HG03103 (cell line): ENCODE data around the gene DCAF8.

Experiments
- ATAC-seq: cut with Tn5 transposase; IDR thresholded peaks from one replicate; pipeline ENCODE4 v1.9.1; 2021; ENCODE audit warnings: low read depth; ENCODE audit not compliant: unreplicated experiment

DCAF8 gene

DNA sequence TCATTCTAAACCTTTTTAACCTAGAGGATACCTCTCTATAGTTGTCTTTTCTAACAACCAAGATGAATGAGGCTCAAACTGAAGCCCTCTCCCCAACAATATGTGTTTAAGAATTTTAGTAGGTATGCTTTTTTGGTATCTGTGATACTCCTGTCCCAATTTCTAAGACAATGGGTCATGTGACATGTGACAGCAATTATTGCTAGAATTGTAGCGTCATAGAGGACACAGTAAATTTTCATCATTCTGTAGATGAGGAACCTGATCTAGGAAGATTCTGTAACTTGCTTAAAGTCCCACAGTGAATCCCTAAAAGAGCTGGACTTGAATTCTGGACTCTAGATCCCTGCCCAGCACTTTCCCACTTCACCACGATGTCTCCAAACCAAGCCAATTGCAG, 83.6 kb downstream of the DCAF8 start:
- ATAC-seq, result no peak

DNA sequence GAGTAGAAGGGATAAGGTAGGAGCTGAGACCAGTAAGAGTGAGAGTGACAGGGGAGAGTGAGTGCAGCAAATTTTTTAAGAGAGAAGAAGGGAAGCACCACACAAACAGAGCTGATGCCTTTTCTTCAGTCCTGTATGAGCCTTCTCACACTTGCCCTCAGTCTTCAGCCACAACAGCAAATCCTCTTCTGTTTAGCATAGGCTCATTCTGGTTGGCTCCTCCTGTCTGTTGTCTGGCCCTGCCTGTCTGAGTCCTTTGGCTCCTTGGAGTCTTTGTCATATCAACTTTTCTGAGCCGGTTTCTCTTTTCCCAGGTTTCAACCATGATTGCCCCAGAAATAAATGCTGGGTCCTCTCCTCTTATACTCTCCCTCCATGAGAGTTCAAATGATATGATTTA, 84.7 kb downstream of the DCAF8 start:
- no peak for ATAC-seq

DNA sequence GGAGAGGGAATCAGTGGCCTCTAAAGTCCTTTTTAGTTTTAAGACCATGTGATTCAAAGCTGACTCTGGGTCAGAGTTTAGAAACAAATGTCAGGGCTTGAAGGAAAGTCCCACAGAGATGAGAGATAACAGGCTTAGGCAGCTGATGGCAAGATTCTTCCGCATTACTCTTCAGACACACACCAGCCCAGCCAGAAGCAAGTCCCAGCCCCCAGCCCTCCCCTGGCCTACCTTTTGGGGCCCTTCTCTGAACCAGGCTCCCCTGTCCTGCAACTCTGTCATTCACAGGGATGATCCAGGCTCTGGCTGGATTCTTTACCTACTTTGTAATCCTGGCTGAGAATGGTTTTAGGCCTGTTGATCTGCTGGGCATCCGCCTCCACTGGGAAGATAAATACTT, 85.1 kb downstream of the DCAF8 start:
- ATAC-seq, result no peak

DNA sequence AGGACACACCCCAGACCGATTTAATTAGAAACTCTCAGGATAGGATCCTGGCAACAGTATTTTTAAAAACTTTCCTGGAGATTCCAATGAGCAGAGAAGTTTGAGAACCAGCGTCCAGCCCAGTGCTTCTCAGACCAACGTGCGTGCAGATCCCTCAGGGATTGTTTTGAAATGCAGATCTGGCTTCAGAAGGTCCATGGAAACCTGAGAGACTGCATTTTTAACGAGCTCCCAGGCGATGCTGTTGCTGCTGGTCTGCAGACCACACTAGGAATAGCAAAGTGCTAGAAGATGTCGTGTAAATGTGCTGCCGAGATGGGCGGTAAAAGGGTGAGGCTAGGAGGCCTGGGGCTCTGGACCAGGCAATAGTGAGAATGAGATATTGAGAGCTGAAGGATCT, 90.4 kb downstream of the DCAF8 start:
- no peak for ATAC-seq

DNA sequence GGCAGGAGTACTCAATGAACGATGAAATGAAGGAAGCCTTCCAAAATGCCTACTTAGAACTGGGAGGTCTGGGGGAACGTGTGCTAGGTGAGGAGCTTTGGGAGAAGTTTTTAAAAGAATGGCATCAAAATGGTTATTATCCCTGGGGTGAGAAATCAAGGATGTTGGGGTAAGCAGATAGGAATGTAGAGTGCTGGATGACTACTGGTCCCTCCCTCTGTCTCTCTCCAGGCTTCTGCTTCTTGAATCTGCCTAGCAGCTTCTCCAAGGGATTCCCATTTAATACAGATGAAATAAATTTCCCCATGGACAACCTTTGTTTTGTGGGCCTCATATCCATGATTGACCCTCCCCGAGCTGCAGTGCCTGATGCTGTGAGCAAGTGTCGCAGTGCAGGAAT, 91.0 kb downstream of the DCAF8 start:
- no peak for ATAC-seq

DNA sequence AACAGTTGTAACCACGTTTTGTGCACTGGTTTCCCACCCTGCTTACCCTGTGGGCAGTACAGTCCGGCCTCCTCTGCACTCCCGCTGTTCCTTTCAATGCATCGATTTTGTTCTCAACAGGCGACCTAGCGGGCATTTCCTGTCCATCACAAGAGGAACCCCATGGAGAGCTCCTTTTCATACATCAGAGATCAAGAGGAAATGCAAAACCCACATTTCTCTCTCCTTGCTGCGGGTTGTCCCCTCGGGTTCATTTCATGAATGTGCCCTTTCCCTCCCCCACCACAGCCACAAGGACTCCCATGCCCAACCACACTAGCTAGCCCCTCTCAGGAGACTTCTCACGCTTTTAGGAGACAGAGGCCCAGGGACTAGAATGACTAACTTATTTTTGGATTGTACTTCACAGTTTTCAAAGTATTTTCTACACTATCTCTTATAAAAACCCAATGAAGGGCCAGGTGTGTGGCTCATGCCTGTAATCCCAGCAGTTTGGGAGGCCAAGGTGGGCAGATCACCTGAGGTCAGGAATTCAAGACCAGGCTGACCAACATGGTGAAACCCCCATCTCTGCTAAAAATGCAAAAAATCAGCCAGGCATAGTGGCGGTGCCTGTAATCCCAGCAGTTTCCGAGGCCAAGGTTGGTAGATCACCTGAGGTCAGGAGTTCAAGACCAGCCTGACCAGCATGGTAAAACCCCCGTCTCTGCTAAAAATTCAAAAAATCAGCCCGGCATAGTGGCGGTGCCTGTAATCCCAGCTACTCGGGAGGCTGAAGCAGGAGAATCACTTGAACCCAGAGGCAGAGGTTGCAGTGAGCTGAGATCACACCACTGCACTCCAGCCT, 92.6 kb downstream of the DCAF8 start:
- ATAC-seq, result no peak

DNA sequence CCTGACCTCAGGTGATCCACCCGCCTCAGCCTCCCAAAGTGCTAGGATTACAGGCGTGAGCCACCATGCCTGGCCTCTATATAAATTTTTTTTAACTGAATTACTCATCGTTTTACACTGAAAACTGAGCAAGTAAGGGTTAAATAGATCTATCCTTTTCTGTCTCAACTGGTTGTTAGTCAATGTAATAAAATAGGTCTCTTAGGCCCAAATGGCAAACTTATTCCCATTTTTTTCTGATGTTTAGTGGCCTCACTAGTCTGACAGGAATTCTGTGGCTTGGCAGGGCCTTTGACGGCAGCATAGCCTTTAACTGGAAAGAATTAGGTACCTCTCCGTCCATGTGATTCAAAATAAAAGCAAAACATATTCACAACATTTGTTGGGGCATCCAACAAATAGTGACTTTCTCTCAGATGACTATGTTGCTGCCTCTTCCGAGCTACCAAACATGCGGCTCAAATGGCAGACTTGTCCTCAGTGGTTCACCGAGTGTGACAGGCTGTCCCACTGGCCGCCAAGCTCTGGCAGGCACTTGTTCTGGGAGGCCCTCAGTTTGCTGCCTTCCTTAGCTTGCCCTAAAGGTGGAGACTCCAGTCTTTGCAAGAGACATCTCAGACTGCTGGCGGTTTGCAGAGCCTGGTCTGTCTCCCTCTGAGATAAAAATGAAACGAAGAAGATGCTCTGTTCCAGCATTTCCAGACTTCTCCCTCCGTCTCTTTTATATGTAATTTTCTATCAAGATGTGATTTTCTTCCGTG, 93.6 kb downstream of the DCAF8 start:
- ATAC-seq, result no peak

DNA sequence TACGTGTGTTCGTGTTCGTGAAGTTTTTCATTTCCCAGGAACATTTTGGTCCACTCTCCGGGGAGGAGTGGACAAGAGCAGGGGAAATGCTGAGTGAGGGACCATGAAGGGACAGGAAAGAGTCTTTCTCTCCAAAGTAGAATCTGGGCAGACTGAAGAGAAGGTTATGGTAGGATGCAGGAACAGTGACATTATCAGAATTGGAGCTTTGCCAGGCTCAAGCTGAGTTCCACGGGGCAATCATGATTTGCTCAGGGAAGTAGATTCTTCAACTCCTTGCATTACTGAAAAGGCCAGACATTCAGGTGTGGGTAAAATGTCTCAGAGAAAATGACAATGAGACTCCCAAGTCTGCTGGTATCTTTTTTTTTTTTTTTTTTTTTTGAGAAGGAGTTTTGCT, 94.3 kb downstream of the DCAF8 start:
- no peak for ATAC-seq

DNA sequence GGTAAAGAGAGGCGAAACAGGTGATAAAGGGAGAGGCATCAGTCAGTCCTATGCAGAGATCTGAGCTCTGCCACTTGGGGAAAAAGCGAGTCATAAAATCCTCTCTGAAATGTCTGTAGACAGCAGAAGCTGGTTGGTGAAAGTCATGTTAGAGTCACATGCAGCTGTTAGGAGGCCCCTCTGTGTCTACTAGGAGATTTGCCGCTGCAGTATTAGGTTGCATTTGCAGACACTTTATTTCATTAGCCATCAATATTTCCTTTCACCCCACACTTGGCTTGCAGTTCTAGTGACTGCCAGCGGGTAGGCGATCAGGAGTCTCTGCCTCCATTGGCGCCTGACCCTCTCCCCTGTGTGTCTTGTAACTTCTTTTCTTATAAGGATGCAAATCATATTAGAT, 94.8 kb downstream of the DCAF8 start:
- ATAC-seq, result no peak

DNA sequence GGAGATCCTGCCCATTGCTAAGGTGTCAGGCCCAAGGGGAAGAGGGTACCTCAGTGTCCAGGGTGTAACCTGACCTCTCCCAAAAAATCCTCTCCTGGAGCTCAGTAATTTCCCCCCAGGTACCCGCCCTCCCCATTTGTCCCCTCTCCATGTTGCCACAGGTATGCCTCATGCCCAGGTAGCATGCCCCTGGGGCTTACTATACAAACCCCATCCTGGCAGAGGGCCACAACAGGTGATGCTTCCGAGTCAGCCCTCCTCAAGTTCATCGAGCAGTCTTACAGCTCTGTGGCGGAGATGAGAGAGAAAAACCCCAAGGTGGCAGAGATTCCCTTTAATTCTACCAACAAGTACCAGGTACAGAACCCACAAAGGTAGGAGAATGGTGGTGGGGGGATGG, 95.3 kb downstream of the DCAF8 start:
- no peak for ATAC-seq

DNA sequence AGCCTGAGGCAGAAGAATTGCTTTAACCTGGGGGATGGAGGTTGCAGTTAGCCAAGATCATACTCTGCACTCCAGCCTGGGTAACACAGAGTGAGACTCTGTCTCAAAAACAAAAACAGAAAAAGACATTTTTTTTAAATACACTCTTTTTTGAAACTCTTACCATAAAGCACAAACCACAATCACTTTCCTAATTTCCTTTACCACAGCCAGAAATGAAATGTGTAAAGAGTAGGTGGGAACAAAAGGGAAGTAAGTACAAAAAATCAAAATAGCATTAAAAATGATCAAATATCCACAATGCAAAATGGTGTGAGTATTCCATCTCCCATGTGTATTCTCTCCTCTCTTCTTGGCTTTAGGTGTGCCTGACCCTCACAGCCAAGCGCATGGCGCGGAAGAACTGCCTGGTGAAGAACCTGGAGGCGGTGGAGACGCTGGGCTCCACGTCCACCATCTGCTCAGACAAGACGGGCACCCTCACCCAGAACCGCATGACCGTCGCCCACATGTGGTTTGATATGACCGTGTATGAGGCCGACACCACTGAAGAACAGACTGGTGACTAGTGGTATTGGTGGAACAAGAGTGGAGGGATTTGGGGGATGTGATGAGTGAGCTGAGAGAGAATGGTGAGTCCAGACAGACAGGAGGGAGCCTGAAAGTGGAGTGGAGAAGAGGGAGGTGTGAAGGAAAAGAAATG, 96.0 kb downstream of the DCAF8 start:
- ATAC-seq, result no peak
